Effector CD8-positive, alpha-beta T cell (primary cell): ENCODE data around the gene FLNB.
"Not testable (repeated sequence)": the region's sequence is repeated elsewhere in the genome, so short reads cannot be mapped to it uniquely, and the experiment has no call there.

Source experiments
- DNase-seq: peaks from one replicate; lab custom pipeline; 2025; lab: John Stamatoyannopoulos, UW

Gene FLNB

DNA sequence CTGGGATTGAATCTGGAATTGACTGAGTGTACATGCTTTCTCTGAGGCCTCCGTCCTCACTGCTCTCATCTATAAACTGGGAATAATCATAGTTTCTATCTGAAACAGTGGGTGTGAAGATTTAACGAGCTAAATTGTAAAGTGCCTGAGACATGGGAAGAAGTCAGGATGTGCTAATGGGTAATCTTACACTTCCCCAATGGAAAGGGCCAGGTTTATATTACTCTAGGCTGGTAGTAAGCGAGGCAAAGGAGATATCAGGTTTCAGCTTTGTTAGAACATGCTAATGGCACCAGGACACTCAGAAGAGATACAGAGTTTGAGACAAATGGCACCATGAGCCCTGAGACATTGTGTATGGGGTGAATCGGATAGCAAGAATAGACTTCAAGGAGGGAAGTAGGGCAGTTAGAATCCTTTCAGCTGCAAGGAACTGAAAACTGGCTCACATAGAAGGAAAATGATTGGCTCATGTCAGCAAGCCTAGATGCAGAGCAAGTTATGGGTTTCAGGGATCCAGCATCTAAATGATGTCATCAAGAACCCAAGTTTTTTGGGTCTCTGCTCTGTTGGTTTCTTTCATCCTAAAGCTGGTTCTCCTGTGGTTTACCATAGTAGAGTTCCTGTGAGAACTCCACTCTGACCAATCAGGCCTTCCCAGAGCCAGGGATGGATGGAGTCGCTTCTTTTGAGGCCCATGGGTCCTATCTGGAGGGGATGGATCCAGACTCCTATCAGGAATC is 21.8 kb downstream of the FLNB start:
- no peak for DNase-seq

DNA sequence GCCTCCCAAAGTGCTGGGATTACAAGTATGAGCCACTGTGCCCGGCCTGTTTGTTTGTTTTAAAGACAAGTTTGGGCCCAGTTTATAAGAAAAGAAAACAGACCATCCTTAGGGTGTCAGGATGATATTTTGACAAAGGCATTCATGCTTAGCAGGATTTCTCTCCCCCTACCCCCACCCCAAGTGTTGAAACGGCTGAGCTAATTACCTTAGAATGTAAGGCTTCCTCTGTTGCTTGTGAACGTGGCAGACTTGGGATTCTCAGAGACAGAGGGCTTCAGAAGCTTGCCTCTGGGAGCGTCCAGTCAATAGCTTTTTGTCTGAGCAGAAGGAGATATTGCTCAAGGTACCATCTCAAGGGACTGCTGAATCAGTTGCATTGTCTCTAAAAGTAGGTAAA is 24.0 kb downstream of the FLNB start:
- no peak for DNase-seq

DNA sequence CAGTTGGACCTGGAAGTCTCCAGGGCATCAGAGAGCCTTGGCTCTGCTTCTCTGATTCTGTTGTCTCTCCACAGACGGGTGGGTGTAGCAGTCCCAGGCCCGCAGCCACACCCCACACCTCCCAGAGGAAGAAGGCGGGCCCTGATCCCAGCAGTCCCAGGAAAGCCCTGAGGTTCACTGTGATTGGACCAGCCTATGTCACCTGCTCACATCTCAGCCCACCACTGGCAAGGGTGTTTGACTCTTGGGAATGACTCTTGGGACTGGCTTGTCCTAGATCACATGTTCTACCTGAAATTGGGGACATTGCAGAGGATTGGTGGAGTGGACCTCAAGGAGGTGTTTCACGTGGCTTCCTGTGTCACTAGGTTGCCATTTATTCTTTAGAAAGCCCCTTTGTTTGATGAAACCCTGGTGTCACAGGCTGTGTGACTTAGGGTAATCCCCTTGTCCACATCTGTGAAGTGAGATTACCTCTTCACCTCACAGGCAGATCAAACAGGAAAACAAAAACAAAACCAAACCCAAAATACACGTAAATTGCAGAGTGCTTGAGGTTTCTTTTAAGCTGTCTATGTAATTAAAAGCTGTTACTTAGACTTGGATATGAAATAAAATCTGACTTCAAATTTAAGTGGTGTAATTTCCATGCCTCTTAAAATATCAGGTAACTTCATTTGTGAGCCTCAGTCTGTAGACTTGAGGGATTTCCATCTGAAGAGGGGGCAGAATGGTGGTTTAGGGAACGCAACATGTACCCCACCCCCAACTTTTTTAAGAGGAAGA is 26.7 kb downstream of the FLNB start:
- peak; percentile 11 for DNase-seq

DNA sequence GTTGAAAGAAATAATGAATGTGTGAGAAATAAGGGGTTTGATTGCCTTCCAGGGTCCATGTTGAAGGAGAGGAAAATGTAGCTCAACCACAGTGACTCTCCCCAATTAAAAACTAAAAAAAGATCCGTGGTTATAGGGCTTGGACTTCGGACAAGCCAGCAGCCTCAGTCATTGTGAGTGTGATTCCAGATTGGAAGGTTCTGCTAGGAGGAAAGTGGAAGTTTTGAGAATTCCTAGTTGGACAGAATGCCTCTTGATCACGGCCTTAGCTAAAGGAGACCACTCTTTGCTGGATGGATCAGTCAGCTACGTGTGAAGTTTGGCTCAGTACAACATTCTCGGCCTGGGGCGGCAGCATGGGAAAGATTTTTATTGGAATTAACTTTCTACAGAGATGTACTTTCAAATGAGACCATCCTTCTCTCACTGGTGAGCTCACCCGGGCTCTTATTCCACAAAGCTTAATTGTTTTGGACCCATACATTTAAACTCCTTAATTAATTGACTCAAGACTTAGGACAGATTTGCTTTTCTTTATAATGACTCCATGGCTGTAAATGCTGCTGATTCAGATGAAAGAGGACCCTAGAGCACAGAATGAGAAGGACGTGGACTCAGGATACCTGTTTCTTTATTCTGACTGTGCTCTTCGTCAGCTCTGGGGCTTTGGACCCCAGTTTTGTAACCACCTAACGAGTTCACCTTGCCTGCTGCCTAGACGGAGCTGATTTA is 27.5 kb downstream of the FLNB start:
- DNase-seq, result no peak

DNA sequence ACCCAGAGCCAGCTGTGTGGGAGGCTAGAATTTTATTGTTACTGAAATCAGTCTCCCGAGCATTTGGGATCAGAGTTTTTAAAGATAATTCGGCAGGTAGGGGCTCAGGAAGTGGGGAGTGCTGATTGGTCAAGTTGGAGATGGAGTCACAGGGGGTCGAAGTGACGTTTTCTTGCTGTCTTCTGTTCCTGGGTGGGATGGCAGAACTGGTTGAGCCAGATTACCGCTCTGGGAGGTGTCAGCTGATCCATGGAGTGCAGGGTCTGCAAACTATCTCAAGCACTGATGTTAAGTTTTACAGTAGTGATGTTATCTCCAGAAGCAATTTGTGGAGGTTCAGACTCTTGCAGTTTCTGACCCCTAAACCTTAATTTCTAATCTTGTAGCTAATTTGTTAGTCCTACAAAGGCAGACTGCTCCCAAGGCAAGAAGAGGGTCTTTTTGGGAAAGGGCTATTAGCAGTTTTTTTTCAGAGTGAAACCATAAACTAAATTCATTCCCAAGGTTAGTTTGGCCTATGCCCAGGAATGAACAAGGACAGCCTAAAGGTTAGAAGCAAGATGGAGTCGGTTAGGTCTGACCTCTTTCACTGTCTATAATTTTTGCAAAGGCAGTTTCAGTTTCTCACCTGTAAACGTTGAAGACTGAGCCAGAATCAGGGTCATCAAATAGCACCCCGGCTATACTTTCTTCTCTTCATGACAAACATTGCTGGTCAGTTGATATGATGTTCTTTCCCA is 28.2 kb downstream of the FLNB start:
- no peak for DNase-seq

DNA sequence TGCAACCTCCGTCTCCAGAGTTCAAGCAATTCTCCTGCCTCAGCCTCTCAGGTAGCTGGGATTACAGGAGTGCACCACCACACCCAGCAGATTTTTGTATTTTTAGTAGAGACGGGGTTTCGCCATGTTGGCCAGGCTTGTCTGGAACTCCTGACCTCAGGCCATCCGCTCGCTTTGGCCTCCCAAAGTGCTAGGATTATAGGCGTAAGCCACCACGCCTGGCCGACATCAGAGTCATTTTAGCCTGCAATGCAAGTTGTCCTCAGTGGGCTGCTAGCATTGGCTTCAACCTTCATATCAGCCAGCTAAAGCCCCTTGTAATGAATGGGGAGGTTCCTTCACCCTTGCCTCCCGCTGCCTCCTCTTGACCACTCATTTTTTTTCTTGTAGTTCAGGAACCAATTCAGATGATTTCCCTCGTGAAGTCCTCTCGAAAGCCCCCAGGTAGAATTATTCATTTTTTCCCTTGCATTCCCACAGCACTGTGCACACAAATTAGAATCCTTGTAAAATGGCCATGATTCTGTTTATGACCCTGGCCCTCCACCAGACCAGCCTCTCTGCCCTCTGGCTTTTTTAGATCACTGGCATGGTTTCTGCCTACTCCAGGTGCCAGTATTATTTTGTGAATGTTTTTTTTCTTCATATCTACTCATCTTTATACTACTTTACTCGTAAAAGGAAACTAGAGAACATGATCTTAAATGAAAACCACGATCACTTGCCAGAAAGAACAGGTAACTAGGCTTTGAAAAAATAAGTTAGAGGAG is 29.1 kb downstream of the FLNB start:
- DNase-seq, result no peak

DNA sequence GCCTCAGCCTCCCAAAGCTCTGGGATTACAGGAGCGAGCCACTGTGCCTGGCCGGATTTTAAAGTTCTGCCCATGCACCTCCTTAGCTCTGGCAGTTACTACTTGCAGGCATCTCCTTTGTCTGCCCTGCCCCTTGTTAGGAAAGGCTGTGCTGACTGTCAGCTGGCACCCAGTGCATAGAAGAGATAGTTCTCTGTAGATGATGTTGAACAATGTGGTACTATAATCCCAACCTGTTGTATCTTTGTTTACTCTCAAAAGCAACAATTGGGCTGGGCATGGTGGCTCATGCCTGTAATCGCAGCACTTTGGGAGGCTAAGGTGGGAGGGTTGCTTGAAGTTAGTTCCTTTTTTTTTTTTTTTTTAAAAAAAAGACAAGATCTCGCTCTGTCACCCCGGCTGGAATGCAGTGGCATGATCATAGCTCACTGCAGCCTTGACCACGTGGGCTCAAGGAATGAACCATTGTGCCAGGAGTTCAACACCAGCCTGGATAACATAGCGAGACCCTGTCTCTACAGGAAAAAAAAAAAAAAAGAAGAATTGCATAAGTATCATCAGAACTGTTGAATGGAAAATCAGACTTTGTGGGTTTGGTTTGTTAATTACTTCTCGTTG is 30.6 kb downstream of the FLNB start:
- no peak for DNase-seq

DNA sequence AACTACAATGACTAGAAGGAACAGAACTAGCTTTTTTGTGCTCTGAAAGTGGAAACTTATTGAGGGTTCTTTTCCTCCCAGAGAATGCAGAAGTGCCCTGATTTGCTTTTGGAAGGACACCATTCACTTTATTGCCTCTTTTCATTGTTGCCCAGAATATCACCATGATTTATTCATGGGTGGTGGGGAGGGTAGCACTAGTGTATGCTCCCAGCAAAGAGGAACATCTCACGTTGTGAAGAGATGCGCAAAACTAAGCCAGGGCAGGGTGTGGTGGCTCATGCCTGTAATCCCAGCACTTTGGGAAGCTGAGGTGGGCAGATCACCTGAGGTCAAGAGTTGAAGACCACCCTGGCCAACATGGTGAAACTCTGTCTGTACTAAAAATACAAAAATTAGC is 31.4 kb downstream of the FLNB start:
- DNase-seq, result no peak

DNA sequence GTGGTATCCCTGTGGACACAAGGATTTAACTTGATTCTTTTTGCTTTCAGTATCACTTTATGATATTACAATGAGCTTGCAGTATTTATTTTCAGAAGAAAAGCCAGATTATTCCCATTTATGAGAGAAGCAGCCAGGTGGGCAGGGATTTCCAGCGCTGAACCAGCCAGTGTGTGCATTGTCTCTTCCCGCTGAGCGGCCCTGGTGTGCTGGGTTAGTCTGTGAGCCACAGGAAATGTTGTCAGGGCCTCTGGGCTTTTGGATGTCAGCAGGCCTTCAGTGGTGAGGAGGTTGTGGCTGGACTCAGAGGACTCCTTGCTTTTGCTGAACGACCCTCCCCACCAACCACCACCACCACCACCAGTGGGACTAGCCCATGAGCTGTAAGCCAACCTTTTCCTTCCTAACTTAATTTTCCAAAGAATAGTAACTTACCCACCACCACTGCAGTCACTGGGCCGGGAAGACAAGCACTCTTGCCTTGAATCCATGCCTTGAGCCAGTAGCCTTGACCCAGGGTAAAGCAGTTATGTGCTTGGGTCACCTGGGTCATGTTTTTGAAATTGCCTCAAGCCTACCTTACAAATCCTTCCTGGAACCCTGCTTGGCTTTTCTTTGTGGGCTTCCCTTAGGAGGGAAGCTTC is 33.1 kb downstream of the FLNB start:
- DNase-seq, result no peak

DNA sequence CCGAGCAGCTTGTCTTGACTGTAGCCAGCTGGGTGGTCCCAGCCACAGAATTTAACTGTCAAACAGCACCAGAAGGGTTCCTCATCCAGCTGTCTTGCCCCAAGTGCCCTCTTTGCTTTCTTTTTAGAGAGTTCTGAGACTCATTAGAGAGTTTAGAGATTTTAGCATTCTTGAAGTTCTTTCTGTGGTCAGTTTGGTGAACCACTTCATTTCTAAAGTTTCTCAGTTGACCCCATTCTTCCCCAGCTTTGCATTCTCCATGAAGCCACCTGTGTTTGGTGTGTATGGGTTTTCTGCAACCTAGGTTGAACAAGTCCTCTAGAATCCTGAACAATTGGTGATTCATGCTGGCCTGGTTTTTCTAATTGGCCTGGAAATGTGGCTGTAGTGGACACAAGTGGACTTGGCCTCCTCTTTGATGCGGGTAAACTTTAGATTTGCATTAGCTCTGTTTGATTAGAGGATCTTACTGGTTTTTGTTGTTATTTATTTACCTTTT is 33.7 kb downstream of the FLNB start:
- DNase-seq, result no peak

DNA sequence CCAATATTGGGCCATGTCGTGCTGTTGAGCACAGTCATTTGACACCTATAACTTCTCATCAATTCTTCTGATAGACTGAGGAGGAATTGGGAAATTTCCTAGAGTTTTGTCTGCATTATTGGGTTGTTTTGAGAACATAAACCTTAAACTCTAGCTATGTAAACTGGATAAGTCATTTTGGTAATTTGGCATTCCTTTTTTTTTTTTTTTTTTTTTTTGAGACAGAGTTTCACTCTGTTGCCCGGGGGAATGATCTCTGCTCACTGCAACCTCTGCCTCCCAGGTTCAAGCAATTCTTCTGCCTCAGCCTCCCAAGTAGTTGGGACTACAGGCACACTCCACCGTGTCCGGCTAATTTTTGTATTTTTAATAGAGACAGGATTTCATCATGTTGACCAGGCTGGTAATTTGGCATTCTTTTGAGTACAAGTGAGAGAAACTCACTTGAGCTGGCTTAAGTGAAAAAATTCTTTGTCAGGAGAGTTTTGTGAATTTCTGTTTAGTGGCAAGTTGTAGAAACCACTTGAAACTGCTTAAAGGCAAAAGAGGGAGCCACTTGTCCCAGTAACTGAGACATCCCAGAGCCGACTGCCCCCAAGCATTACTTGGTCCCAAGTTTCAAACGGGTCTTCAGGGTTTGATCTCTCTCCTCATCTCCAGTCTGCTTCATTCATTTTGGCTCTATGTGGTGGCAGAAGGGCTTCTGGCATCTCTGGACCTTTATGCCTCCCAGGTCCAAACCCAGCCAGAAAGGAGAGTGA is 34.9 kb downstream of the FLNB start:
- DNase-seq, result no peak

DNA sequence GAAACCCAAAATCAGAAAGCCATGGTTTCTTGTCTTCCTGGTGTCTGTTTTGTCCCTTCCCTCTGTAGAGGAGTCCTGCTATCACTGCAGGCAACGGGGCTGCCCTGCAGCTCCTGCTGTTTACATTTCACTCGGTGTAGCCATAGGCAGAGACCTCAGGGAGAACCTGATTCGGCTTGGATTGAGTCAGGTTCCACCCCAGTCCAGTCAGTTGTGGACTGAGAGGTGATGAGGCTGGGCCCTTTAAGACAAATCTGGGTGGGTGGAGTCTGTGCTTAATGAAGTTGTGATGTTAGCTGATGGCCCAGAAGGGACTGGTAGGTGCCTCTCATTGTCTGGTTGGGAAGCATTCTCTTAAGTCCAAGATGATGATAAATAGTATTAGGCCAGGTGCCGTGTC is 35.7 kb downstream of the FLNB start:
- DNase-seq, result no peak

DNA sequence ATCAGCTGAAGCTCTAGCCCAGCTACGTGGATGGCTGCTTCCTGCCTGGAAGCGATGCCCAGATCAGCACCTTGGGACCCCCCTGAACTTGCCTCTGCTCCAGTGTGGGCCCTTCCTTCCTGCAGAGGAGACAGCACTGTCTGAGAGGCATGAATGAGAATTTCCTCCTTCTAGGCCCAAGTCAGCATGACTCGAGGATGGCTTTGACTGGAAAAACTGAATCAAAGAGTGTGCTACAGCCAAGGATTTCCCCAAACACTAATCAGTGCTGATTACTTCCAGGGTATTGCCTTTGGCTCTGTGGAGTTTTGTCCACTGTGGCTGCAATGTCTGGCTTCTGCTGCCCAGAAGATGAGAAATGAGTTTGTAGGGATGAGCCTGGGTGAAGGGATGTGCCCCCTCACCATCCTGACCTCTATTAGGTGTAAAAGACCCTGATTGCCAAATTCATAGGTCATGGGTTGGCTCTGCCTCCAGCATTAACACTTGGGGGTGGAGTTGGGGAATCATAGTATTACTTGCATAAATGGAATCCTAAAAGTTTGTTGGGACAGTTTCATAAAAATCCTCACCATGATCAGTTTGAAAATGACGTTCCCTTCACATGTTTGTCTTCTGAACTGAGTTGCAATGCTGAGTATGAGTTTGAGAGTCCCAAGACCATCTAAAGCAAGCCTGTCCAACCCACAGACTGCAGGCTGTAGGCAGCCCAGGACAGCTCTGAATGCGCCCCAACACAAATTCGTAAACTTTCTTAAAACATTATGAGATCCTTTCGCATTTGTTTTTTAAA is 36.7 kb downstream of the FLNB start:
- DNase-seq, result no peak

DNA sequence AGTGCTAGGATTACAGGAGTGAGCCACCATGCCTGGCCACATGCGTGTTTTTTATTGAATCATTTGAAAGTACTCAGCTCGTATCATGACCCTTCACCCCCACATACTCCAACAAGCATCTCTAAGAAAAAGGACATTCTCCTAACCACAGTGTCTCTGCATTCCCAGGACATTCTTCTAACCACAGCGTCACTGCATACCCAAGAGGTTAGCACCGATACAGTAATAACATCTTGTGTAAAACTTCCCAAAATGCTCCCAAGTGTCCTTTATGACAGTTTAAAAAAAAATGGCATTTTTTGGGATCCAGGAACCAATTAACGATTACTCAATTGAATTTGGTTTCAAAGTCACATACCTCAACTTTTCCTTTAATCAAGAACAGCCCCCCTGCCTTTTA is 39.6 kb downstream of the FLNB start:
- no peak for DNase-seq

DNA sequence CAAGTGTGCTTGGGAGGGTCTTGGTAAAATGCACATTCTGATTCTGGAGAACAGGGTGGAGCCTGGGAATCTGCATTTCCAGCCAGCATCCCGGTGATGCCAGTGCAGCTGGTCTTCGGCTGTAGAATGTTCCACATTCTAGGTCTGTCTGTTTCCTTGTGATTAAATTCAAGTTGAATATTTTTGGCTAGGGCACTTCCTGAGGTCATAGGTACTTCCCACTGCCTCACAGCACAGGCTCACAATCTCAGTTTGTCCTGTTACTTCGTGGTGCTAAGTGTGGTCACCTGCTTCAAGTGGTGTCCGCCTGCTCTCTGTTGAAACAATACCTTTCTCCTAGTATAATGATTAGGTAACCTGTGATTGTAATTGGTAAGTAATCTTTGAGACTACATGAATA is 40.1 kb downstream of the FLNB start:
- DNase-seq, result no peak

DNA sequence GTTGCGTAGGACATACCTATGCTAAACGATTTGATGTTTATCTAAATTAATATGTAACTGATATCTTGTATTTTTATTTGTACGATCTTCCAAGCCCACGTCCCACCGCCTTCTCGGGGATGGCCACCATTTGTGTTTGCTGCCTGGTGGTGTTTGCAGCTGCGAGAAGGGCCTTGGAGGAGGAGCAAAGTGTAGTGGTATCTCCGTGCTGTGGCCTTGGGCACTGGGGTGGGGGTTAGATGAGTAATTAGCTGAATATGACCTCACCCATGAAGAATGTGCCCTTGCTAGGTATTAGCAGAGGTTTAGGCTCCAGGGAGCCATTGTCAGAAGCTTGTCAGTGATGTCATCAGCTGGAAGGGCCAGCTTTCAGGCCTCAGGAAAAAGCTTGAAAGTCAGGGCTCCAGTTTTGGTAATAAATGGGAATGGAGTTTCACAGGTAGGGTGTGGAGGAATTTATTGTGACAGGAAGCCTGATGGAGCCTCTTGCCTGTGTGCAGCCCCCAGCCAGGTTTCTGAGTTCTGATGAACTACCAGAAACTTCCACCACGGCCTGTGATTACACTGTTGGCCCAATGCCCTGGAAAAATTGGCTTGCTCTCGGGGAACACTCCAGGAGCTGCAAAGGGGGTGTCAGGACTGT is 41.0 kb downstream of the FLNB start:
- DNase-seq, result no peak

DNA sequence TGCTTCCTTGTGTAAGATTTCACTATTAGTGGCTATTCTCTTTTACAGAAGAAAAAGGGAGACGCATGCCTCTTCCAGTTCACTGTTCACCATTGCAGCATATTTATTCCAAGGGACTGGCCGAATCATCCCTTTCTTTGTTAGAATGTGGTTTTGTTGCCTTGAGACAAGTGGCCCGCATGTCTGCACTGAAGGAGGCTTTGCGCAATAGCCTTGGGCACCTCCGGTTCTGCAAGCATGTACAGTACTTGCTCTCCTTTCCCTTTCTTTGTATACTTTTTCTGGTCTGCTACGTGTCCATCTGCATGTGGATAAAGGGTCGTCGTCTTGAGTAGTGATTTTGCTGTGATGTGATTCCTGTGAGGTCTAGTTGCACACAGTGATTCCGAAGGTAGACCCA is 43.0 kb downstream of the FLNB start:
- DNase-seq, result no peak

DNA sequence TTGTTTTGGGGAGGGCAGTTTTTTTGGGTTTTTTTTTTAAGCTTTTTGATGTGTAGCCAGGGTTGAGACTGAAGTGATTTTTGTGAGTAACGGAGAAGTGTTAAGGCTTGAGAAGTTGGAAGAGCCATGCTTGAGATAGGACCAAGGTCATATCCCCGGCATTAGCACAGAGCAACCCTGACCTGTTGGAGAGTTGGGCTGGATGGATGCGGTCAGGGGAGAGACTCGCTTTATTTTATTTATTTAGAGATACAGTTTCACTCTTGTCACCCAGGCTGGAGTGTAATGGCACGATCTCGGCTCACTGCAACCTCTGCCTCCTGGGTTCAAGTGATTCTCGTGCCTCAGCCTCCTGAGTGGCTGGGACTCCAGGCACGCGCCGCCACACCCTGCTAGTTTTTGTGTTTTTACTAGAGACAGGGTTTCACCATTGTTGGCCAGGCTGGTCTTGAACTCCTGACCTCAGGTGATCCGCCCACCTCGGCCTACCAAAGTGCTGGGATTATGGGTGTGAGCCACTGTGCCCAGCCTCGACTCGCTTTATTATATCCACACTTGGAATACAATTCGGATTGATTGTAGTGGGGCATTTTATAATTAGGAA is 43.5 kb downstream of the FLNB start:
- DNase-seq, result not testable (repeated sequence)
